Medulla oblongata (tissue), 1 donor: ENCODE results near the gene MRPL19.
A peak's percentile ranks its signal among the peaks of the same experiment; 100 is the strongest.

Source experiments
- DNase-seq: peaks from one replicate; pipeline ENCODE4 v3.0.0-alpha.2; 2015; ENCODE audit errors: extremely low spot score

The MRPL19 gene

GRCh38 chr2:75616406-75616805 lies 30.2 kb upstream of the MRPL19 start:
- DNase-seq: no peak

- DNase-seq: no peak
Observed at GRCh38 chr2:75616933-75617332, 29.6 kb upstream of the MRPL19 start.

- no peak for DNase-seq
Observed at GRCh38 chr2:75619956-75620740, 26.4 kb upstream of the MRPL19 start.

GRCh38 chr2:75621228-75621627 lies 25.4 kb upstream of the MRPL19 start:
- no peak for DNase-seq

GRCh38 chr2:75622500-75622899 lies 24.1 kb upstream of the MRPL19 start:
- DNase-seq: no peak

- DNase-seq: no peak
Observed at GRCh38 chr2:75622929-75623328, 23.7 kb upstream of the MRPL19 start.

- peak; percentile 86 for DNase-seq
Observed at GRCh38 chr2:75627902-75628504, 18.6 kb upstream of the MRPL19 start.

- peak; percentile 28 for DNase-seq
Observed at GRCh38 chr2:75632091-75632701, 14.4 kb upstream of the MRPL19 start.

GRCh38 chr2:75632813-75633212 lies 13.8 kb upstream of the MRPL19 start:
- DNase-seq: no peak

GRCh38 chr2:75633620-75634019 lies 13.0 kb upstream of the MRPL19 start:
- no peak for DNase-seq

- no peak for DNase-seq
Observed at GRCh38 chr2:75634945-75635344, 11.6 kb upstream of the MRPL19 start.

- DNase-seq: no peak
Observed at GRCh38 chr2:75637568-75637967, 9.0 kb upstream of the MRPL19 start.

GRCh38 chr2:75640621-75641121 lies 5.9 kb upstream of the MRPL19 start:
- DNase-seq: peak; percentile 83

GRCh38 chr2:75641587-75641986 lies 5.0 kb upstream of the MRPL19 start:
- DNase-seq: no peak

GRCh38 chr2:75643980-75644379 lies 2.6 kb upstream of the MRPL19 start:
- no peak for DNase-seq

- no peak for DNase-seq
Observed at GRCh38 chr2:75645643-75646042, 940 bp upstream of the MRPL19 start.

- peak; percentile 11 for DNase-seq
Observed at GRCh38 chr2:75646090-75646582, 447 bp upstream of the MRPL19 start.

- no peak for DNase-seq
Observed at GRCh38 chr2:75647771-75648170, 1.2 kb downstream of the MRPL19 start.

GRCh38 chr2:75654012-75654411 lies 7.4 kb downstream of the MRPL19 start:
- no peak for DNase-seq

- DNase-seq: no peak
Observed at GRCh38 chr2:75655861-75656260, 9.3 kb downstream of the MRPL19 start.

- no peak for DNase-seq
Observed at GRCh38 chr2:75656563-75656962, 10.0 kb downstream of the MRPL19 start.

- DNase-seq: no peak
Observed at GRCh38 chr2:75657798-75658197, 11.2 kb downstream of the MRPL19 start.

GRCh38 chr2:75666911-75667310 lies 20.3 kb downstream of the MRPL19 start:
- no peak for DNase-seq
